ENCODE data around the gene PERP. TPM values are rescaled to one million over a fixed set of nuclear protein-coding genes. Genes with fewer than 3 reads are reported as not detected.

Gene PERP
- total RNA-seq, 4 donors from 2014 or later: 7.6 to 75.4 (median 23.1) TPM

DNA sequence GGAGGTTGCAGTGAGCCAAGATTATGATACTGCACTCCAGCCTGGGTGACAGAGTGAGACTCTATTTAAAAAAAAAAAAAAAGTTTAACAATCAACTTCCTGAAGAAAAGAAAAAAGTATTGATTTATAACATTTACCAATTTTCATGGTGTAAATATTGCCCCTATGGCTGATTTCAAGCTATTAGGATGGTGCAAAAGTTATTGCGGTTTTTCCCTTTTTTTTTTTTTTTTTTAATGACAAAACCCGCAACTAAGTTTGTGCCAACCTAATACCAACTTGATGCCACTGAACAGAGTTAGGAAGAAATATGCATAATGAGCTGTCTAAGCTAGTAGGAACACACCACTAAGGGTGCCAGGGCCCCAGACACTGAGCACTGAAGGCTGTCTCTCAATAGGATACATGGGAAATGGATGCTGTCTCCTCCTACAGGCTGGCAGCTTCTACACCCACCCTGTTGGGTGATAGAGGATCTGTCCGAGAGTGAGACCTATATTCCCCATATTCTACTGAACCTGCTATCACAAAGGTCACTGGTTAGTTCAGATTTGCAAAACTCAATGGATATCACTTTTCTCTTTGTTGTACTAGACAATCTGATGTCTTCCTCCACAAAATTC lies 6.5 kb upstream of the PERP start:
- no peak for TF ChIP-seq CTCF (IDR thresholded peaks at IDR 0.05)
- no peak for DNase-seq (ENCODE audit: low spot score)
- no peak for ATAC-seq (ENCODE audit: low FRiP score)

DNA sequence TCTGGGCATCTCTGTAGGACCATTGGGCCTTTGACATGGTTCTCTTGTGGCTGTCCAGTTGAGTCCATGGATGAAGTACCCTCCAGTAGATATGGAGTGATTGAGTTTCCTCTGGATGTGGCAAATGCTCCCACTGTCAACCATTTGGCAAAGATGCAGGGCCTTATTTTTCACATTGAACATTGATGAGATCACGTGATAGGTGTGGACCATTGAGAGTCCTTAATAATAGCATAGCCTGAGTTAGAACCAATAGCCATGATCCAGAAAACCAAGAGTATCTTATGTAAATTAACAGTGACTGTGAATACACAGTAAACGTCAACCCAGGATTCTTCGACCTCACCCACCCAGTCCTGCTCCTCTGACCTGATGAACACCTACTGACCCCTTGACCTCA lies 3.0 kb upstream of the PERP start:
- no peak for TF ChIP-seq CTCF (IDR thresholded peaks at IDR 0.05)
- ATAC-seq (ENCODE audit: low FRiP score): no peak
- no peak for DNase-seq (ENCODE audit: low spot score)

GRCh38 chr6:138109042-138109997 lies 2.1 kb upstream of the PERP start:
- TF ChIP-seq CTCF (IDR thresholded peaks at IDR 0.05): peak in 2 of 3 donors; percentile 69 to 71
- ATAC-seq (ENCODE audit: low FRiP score): no peak
- peak; percentile 90 for DNase-seq (ENCODE audit: low spot score)

DNA sequence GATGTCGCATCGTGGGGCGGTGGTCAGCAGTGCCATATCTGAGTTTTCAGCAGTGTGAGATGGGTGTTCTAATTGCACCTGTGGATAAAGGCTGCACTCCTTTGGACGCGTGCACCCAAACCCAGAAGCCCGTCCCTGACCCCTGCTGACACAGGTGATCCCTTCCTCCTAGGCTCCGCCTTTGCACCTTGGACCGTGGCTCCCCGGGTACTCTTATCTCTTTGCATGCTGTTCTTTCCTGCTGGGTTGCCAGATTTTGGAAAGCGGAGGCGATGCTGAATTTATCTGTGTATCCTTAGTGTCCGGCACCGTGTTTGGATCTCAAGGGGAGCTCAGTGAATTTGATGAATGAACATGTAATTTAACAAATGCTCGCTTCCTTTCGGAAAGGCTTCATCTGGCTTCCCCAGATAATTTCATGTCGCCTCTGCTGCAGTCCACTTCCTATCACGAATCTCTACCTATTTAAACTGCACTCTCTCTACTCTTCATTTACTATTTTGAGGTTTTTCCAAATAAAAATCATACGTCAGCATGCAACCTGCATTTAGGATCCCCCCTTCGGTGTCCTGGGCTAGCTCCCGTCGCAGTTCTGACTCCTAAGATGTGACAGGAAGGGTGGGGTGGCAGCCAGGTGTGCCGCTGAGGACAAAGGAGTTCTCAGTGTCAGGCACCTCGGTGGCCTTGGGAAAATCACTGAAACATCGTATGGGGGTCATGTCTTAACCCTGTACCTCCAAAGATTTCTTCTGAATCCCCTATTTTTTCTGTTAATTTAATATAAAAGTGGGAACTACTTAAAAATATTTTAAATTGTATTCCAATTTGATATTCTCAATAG lies 753 bp upstream of the PERP start:
- DNase-seq (ENCODE audit: low spot score): no peak
- ATAC-seq (ENCODE audit: low FRiP score): peak; percentile 37
- no peak for TF ChIP-seq CTCF (IDR thresholded peaks at IDR 0.05)

DNA sequence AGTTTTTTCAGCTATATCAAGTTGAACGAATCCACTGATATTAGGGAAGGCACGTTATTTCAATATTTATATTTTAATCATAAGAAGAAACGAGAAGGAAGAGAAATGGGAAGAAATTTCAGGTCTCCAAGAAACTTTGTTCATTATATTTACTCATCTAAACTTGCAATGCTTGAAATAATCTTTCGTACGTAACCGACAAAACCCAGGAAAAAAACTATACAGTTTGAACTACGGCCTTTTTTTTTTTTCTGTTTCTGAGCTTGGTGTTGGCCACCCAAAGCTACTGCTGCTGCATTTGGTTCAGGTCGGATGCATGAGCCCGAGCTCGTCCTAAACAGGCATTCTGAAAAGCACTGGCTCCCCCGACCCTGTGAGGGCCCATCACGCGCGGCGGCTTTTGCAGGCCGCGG lies 548 bp downstream of the PERP start:
- no peak for ATAC-seq (ENCODE audit: low FRiP score)
- TF ChIP-seq CTCF (IDR thresholded peaks at IDR 0.05): no peak
- no peak for DNase-seq (ENCODE audit: low spot score)

DNA sequence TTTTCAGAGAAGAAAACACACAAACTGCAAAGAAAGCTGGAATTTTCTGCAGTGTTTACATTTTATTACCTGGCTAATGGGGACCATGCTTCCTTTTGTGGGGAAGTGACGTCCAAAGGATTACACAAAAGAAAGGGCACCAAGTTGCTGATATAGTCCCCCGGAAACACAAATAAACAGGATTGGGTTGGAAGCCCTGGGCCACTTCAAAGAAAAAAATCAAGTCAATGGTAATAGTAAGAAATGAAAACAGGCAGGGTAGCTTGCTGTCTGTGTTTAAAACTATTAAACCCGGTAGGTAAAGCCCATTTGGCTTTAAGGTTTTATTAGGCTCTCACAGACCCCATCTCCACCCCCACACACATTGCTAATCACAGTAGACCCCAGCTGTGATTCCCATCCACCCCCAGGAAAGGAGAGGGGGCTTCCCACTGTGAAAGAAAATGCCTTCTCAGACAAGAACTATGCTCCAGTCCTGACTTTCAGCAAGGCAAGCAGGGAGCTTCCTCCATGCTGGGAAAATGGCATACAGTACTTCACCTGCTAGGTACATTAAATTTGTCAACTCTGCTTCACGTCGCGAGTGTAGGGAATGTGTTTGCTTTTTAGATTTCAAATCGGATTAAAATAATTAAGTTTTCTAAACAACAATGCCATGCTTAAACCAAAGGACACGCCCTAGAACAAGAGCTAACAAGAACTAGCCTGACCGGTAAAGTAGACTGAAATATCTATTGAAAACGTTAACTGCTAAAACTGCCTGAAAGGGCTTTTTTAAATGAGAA lies 1.1 kb downstream of the PERP start:
- no peak for ATAC-seq (ENCODE audit: low FRiP score)

More for the DNA sequence above, 1.1 kb downstream of the PERP start:
- DNase-seq (ENCODE audit: low spot score): no peak
- no peak for TF ChIP-seq CTCF (IDR thresholded peaks at IDR 0.05)

Measured in omental fat pad (tissue), 4 donors.